ENCODE measurements around the gene GRID2.
A peak's percentile ranks its signal among the peaks of the same experiment; 100 is the strongest.

The GRID2 gene

GRCh38 chr4:93184053-93184452, 880.3 kb downstream of the GRID2 start:
- H3K27ac Mint-ChIP-seq: peak overlapping the region; percentile 51 to 65 (median 52)
- no peaks in the 10 kb centered on the region for H3K9me3 Mint-ChIP-seq
- TF ChIP-seq CTCF (IDR thresholded peaks at IDR 0.05; ENCODE audit: unreplicated experiment in 3 of 3): no peak
- peaks cover 13% of the 10 kb centered on the region for H3K4me1 Mint-ChIP-seq
- H3K36me3 Mint-ChIP-seq (ENCODE audit: low read depth): no peaks in the 10 kb centered on the region
- H3K27me3 Mint-ChIP-seq (ENCODE audit: low read depth): no peaks in the 10 kb centered on the region
- no peak overlapping the region for H3K4me3 Mint-ChIP-seq

GRCh38 chr4:93186846-93187245, 883.1 kb downstream of the GRID2 start:
- Mint-ChIP-seq H3K9me3 (no peaks in the 10 kb centered on the region), H3K4me3 (no peak overlapping the region), H3K4me1 (peaks cover 11% of the 10 kb centered on the region), H3K27ac (no peak overlapping the region), H3K27me3 (ENCODE audit: low read depth) (no peaks in the 10 kb centered on the region), H3K36me3 (ENCODE audit: low read depth) (no peaks in the 10 kb centered on the region)
- no peak for TF ChIP-seq CTCF (IDR thresholded peaks at IDR 0.05; ENCODE audit: unreplicated experiment in 3 of 3)

GRCh38 chr4:93187466-93187865, 883.7 kb downstream of the GRID2 start:
- no peak overlapping the region for H3K4me3 Mint-ChIP-seq
- H3K9me3 Mint-ChIP-seq: no peaks in the 10 kb centered on the region
- no peak for TF ChIP-seq CTCF (IDR thresholded peaks at IDR 0.05; ENCODE audit: unreplicated experiment in 3 of 3)
- H3K27ac Mint-ChIP-seq: no peak overlapping the region
- peaks cover 11% of the 10 kb centered on the region for H3K4me1 Mint-ChIP-seq
- H3K27me3 Mint-ChIP-seq (ENCODE audit: low read depth): no peaks in the 10 kb centered on the region
- no peaks in the 10 kb centered on the region for H3K36me3 Mint-ChIP-seq (ENCODE audit: low read depth)

GRCh38 chr4:93187892-93188291, 884.1 kb downstream of the GRID2 start:
- H3K4me1 Mint-ChIP-seq: peaks cover 11% of the 10 kb centered on the region
- TF ChIP-seq CTCF (IDR thresholded peaks at IDR 0.05; ENCODE audit: unreplicated experiment in 3 of 3): no peak
- H3K36me3 Mint-ChIP-seq (ENCODE audit: low read depth): no peaks in the 10 kb centered on the region
- H3K4me3 Mint-ChIP-seq: no peak overlapping the region
- H3K27me3 Mint-ChIP-seq (ENCODE audit: low read depth): no peaks in the 10 kb centered on the region
- H3K9me3 Mint-ChIP-seq: no peaks in the 10 kb centered on the region
- no peak overlapping the region for H3K27ac Mint-ChIP-seq

- Mint-ChIP-seq H3K27ac (peak overlapping the region; percentile 54 to 70 (median 63)), H3K9me3 (no peaks in the 10 kb centered on the region), H3K4me3 (no peak overlapping the region), H3K4me1 (peaks cover 17% of the 10 kb centered on the region), H3K27me3 (ENCODE audit: low read depth) (no peaks in the 10 kb centered on the region), H3K36me3 (ENCODE audit: low read depth) (no peaks in the 10 kb centered on the region)
- TF ChIP-seq CTCF (IDR thresholded peaks at IDR 0.05; ENCODE audit: unreplicated experiment in 3 of 3): peak; percentile 46 to 62 (median 55)
Measured at GRCh38 chr4:93199492-93199891, 895.7 kb downstream of the GRID2 start.

- Mint-ChIP-seq H3K4me3 (no peak overlapping the region), H3K9me3 (no peaks in the 10 kb centered on the region), H3K4me1 (peaks cover 17% of the 10 kb centered on the region), H3K27me3 (ENCODE audit: low read depth) (no peaks in the 10 kb centered on the region), H3K36me3 (ENCODE audit: low read depth) (no peaks in the 10 kb centered on the region), H3K27ac (peak overlapping the region in 1 of 3 experiments; percentile 65)
- TF ChIP-seq CTCF (IDR thresholded peaks at IDR 0.05; ENCODE audit: unreplicated experiment in 3 of 3): no peak
Measured at GRCh38 chr4:93201471-93202096, 897.8 kb downstream of the GRID2 start.

All from nephron (organoid).